Large intestine (tissue), 3 donors: ENCODE measurements around the gene ALK. TPM values are rescaled to one million over a fixed set of nuclear protein-coding genes. Genes with fewer than 3 reads are reported as not detected.

ENCODE experiments used
- DNase-seq, 2 donors: peaks; one replicate each; pipeline versions ENCODE4 v3.0.0 to v3.0.0-alpha.2; 2013
- H3K27ac ChIP-seq: one replicate; pipeline ENCODE4 v1.5.1; 2013; ENCODE audit warnings: low read length
- H3K27me3 ChIP-seq: 2 replicates; pipeline ENCODE4 v1.6.1; 2013; ENCODE audit warnings: low read length; ENCODE audit not compliant: control insufficient read depth, insufficient read depth
- H3K36me3 ChIP-seq: 2 replicates; pipeline ENCODE4 v1.6.1; 2013; ENCODE audit warnings: low read length; ENCODE audit not compliant: control insufficient read depth, insufficient read depth
- H3K4me1 ChIP-seq: one replicate; pipeline ENCODE4 v1.6.1; 2013; ENCODE audit warnings: low read length; ENCODE audit not compliant: control insufficient read depth, insufficient read depth
- H3K4me3 ChIP-seq: one replicate; pipeline ENCODE4 v1.5.1; 2013; ENCODE audit warnings: low read length
- H3K9me3 ChIP-seq: one replicate; pipeline ENCODE4 v1.6.1; 2013; ENCODE audit warnings: mild to moderate bottlenecking, low read depth, low read length, moderate library complexity; ENCODE audit not compliant: control insufficient read depth
- WGBS: methylation state at CpG from one replicate; pipeline ENCODE4 v1.1.5; 2013; ENCODE audit warnings: low lambda C conversion rate; ENCODE audit not compliant: insufficient coverage; 5-methylcytosine and 5-hydroxymethylcytosine counted together
- polyA plus RNA-seq: library from polyadenylated mRNA; unstranded; fragments of 120-200 nt; gene quantifications from one replicate; pipeline ENCODE4 v1.2.1, GENCODE V29; 2013

Gene ALK
- polyA plus RNA-seq, 1 donor = 1.5 TPM

- no CpG with 5 or more reads among the region's 1 CpG for WGBS
- no peaks in the 10 kb centered on the region for H3K4me1 ChIP-seq
- no peak overlapping the region for H3K27ac ChIP-seq
- H3K36me3 ChIP-seq = no peaks in the 10 kb centered on the region
- no peaks in the 10 kb centered on the region for H3K9me3 ChIP-seq
- no peak for DNase-seq
- no peaks in the 10 kb centered on the region for H3K27me3 ChIP-seq
- no peak overlapping the region for H3K4me3 ChIP-seq
These were observed 315.0 kb downstream of the ALK start for GRCh38 chr2:29606104-29607037.

GRCh38 chr2:29603341-29603740, 318.0 kb downstream of the ALK start:
- Histone ChIP-seq H3K27me3 (no peaks in the 10 kb centered on the region), H3K27ac (no peak overlapping the region), H3K36me3 (no peaks in the 10 kb centered on the region), H3K4me3 (no peak overlapping the region), H3K9me3 (no peaks in the 10 kb centered on the region), H3K4me1 (no peaks in the 10 kb centered on the region)
- DNase-seq = no peak
- no CpG with 5 or more reads among the region's 1 CpG for WGBS

- Histone ChIP-seq H3K36me3 (no peaks in the 10 kb centered on the region), H3K27me3 (no peaks in the 10 kb centered on the region), H3K4me3 (no peak overlapping the region), H3K27ac (no peak overlapping the region), H3K4me1 (no peaks in the 10 kb centered on the region), H3K9me3 (no peaks in the 10 kb centered on the region)
- WGBS = 94% methylated on average over 2 of the region's 3 CpGs
- no peak for DNase-seq
These were observed 319.5 kb downstream of the ALK start for GRCh38 chr2:29601872-29602271.

GRCh38 chr2:29601321-29601720, 320.1 kb downstream of the ALK start:
- Histone ChIP-seq H3K27ac (no peak overlapping the region), H3K4me3 (no peak overlapping the region), H3K4me1 (no peaks in the 10 kb centered on the region), H3K27me3 (no peaks in the 10 kb centered on the region), H3K9me3 (no peaks in the 10 kb centered on the region), H3K36me3 (no peaks in the 10 kb centered on the region)
- DNase-seq = no peak
- no CpG with 5 or more reads among the region's 5 CpGs for WGBS

- no peak for DNase-seq
- no peaks in the 10 kb centered on the region for H3K36me3 ChIP-seq
- no peak overlapping the region for H3K27ac ChIP-seq
- WGBS = no CpG with 5 or more reads among the region's 4 CpGs
- no peaks in the 10 kb centered on the region for H3K9me3 ChIP-seq
- H3K27me3 ChIP-seq = no peaks in the 10 kb centered on the region
- H3K4me3 ChIP-seq = no peak overlapping the region
- no peaks in the 10 kb centered on the region for H3K4me1 ChIP-seq
These were observed 321.4 kb downstream of the ALK start for GRCh38 chr2:29599946-29600345.

- Histone ChIP-seq H3K27ac (no peak overlapping the region), H3K9me3 (no peaks in the 10 kb centered on the region), H3K4me1 (no peaks in the 10 kb centered on the region), H3K27me3 (no peaks in the 10 kb centered on the region), H3K4me3 (no peak overlapping the region), H3K36me3 (no peaks in the 10 kb centered on the region)
- 100% methylated on average over 1 of the region's 2 CpGs for WGBS
- no peak for DNase-seq
These were observed 322.4 kb downstream of the ALK start for GRCh38 chr2:29598978-29599377.

GRCh38 chr2:29597035-29597434, 324.4 kb downstream of the ALK start:
- no peaks in the 10 kb centered on the region for H3K9me3 ChIP-seq
- H3K4me3 ChIP-seq = no peak overlapping the region
- 67% methylated on average over 1 of the region's 5 CpGs for WGBS
- no peaks in the 10 kb centered on the region for H3K27me3 ChIP-seq
- H3K27ac ChIP-seq = no peak overlapping the region
- H3K36me3 ChIP-seq = no peaks in the 10 kb centered on the region
- no peaks in the 10 kb centered on the region for H3K4me1 ChIP-seq
- no peak for DNase-seq

- H3K4me3 ChIP-seq = no peak overlapping the region
- H3K9me3 ChIP-seq = no peaks in the 10 kb centered on the region
- no peak for DNase-seq
- no peak overlapping the region for H3K27ac ChIP-seq
- H3K27me3 ChIP-seq = no peaks in the 10 kb centered on the region
- no peaks in the 10 kb centered on the region for H3K36me3 ChIP-seq
- WGBS = no CpG with 5 or more reads among the region's 2 CpGs
- H3K4me1 ChIP-seq = no peaks in the 10 kb centered on the region
These were observed 324.8 kb downstream of the ALK start for GRCh38 chr2:29596584-29596983.

GRCh38 chr2:29591600-29591999, 329.8 kb downstream of the ALK start:
- H3K4me1 ChIP-seq = no peaks in the 10 kb centered on the region
- no peaks in the 10 kb centered on the region for H3K36me3 ChIP-seq
- H3K27me3 ChIP-seq = no peaks in the 10 kb centered on the region
- WGBS = 91% methylated on average over 8 of the region's 10 CpGs
- no peak overlapping the region for H3K27ac ChIP-seq
- no peak for DNase-seq
- H3K9me3 ChIP-seq = no peaks in the 10 kb centered on the region
- no peak overlapping the region for H3K4me3 ChIP-seq

- WGBS = 94% methylated on average over 3 of the region's 7 CpGs
- no peak overlapping the region for H3K27ac ChIP-seq
- no peaks in the 10 kb centered on the region for H3K36me3 ChIP-seq
- no peaks in the 10 kb centered on the region for H3K9me3 ChIP-seq
- H3K4me3 ChIP-seq = no peak overlapping the region
- H3K4me1 ChIP-seq = no peaks in the 10 kb centered on the region
- no peak for DNase-seq
- no peaks in the 10 kb centered on the region for H3K27me3 ChIP-seq
These were observed 331.2 kb downstream of the ALK start for GRCh38 chr2:29590211-29590610.
